ENCODE data around the gene SLC12A5.

SLC12A5 gene

GRCh38 chr20:46030284-46031013 lies 1.4 kb downstream of the SLC12A5 start:
- no peak for DNase-seq

GRCh38 chr20:46031014-46031569 lies 2.1 kb downstream of the SLC12A5 start:
- no peak for DNase-seq

- DNase-seq = peak; percentile 4
Observed at GRCh38 chr20:46031701-46032254, 2.8 kb downstream of the SLC12A5 start.

GRCh38 chr20:46034039-46034438 lies 5.0 kb downstream of the SLC12A5 start:
- no peak for DNase-seq

GRCh38 chr20:46035253-46035652 lies 6.2 kb downstream of the SLC12A5 start:
- DNase-seq = no peak

- no peak for DNase-seq
Observed at GRCh38 chr20:46035713-46036112, 6.7 kb downstream of the SLC12A5 start.

GRCh38 chr20:46036370-46036769 lies 7.4 kb downstream of the SLC12A5 start:
- DNase-seq = no peak

GRCh38 chr20:46037036-46037435 lies 8.0 kb downstream of the SLC12A5 start:
- DNase-seq = no peak

GRCh38 chr20:46040902-46041535 lies 12.0 kb downstream of the SLC12A5 start:
- DNase-seq = no peak

GRCh38 chr20:46043556-46043955 lies 14.5 kb downstream of the SLC12A5 start:
- no peak for DNase-seq

- DNase-seq = no peak
Observed at GRCh38 chr20:46044896-46045295, 15.9 kb downstream of the SLC12A5 start.

- no peak for DNase-seq
Observed at GRCh38 chr20:46046588-46047310, 17.7 kb downstream of the SLC12A5 start.

- DNase-seq = no peak
Observed at GRCh38 chr20:46047821-46048220, 18.8 kb downstream of the SLC12A5 start.

GRCh38 chr20:46049190-46049589 lies 20.2 kb downstream of the SLC12A5 start:
- no peak for DNase-seq

GRCh38 chr20:46049815-46050214 lies 20.8 kb downstream of the SLC12A5 start:
- no peak for DNase-seq

GRCh38 chr20:46050444-46050843 lies 21.4 kb downstream of the SLC12A5 start:
- DNase-seq = no peak

GRCh38 chr20:46050885-46051284 lies 21.9 kb downstream of the SLC12A5 start:
- no peak for DNase-seq

- no peak for DNase-seq
Observed at GRCh38 chr20:46051556-46052308, 22.7 kb downstream of the SLC12A5 start.

GRCh38 chr20:46053416-46053815 lies 24.4 kb downstream of the SLC12A5 start:
- no peak for DNase-seq

- no peak for DNase-seq
Observed at GRCh38 chr20:46054606-46055005, 25.6 kb downstream of the SLC12A5 start.

- no peak for DNase-seq
Observed at GRCh38 chr20:46055269-46055668, 26.3 kb downstream of the SLC12A5 start.

GRCh38 chr20:46056027-46056833 lies 27.2 kb downstream of the SLC12A5 start:
- no peak for DNase-seq
